Epithelial cell of umbilical artery (primary cell): ENCODE results near the gene ZNF43. TPM values are rescaled to one million over a fixed set of nuclear protein-coding genes. Genes with fewer than 3 reads are reported as not detected.

Experiments
- total RNA-seq: library from RNA; depleted of rRNA; stranded (reverse); fragments of >200 nt; gene quantifications from 2 replicates; pipeline ENCODE4 v1.2.3, GENCODE V29; 2014

Gene ZNF43
- 5.8 and 6.2 TPM in 2 replicates for total RNA-seq

DNA sequence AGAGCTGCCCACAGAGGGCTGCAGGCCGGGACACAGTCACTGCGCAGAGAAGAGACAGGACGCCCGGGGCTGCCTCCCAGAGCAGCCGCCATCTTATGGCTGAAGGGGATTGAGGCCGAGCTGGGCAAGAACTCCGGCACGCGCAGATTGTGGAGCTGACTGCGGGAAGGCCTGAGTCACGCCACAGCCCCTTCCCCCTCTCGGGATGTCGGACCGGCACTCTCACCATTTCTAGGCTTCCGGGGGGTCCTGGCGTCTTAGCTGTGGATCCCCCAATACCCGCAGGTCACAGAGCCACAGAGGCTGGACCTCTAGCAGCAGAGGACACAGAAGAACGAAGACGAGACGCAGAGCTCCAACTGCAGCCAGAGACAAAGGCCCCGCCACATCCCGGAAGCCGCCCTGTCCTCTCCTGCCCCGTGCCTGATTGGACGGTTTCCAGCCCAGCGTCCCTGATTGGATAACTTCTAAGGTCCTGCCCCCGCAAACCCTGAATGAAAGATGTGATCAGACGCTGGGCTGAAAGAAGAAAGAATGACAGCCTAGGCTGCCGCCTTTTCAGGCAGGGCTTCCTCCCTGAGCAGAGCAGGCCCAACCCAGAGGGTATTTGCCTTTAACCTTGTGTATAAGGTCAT lies at the start of gene ZNF43:
TSS of gene ZNF43 (minus strand) at position 373 of the 635 bp plus-strand sequence. CDS start at position 229, 144 bp downstream.

DNA sequence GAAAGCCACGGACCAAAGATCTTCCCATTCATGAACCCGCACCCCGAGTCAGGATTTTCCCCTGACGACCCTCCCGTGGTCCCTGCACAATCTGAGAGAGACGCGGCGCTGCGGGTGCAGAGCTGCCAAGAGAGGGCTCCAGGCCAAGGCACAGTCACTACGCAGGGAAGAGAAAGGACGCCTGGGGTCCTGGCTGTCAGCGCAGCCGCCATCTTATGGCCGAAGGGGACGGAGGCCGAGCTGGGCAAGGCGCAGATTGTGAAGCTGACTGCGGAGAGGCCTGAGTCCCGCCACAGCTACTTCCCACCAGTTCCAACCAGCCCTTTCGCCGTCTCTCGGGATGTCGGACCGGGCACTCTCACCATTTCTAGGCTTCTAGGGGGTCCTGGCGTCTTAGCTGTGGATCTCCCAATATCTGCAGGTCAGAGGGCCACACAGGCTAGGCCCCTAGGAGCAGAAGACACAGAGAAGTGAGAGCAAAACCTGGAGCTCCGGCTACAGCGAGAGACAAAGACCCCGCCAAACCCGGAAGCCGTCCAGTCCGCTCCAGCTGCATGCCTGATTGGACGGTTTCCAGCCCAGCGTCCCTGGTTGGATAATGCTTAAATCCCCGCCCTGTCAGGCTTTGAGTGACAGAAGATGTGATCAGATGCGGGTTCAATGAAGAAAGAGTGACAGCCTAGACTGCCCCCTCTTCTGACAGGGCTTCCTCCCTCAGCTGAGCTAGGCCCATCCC lies 68.7 kb downstream of the ZNF43 start, which contains the start of gene ZNF100:
TSS of gene ZNF100 (minus strand) at position 515 of the 736 bp plus-strand sequence. CDS start at position 365, 150 bp downstream.

Other genes starting within 250 kb of the ZNF43 start
- 4.2 and 5.9 TPM in 2 replicates for gene ZNF100, start 68.6 kb downstream of the ZNF43 start, total RNA-seq
- not detected in 2 replicates for gene ZNF208, start 174.8 kb upstream of the ZNF43 start, total RNA-seq
- gene ZNF257, start 216.3 kb upstream of the ZNF43 start, total RNA-seq, result 0.32 and 0.46 TPM in 2 replicates